GM12873 (cell line): ENCODE measurements around the gene B4GALT1.

ENCODE experiments used
- TF ChIP-seq, protein P1 (sequence below): IDR thresholded peaks from 2 replicates; pipeline ENCODE4 v1.5.1; 2012; ENCODE audit warnings: low read depth, mild to moderate bottlenecking, moderate library complexity, low read length, control low read depth; ENCODE audit not compliant: insufficient read depth; ENCODE audit errors: missing control alignments

The B4GALT1 gene

DNA sequence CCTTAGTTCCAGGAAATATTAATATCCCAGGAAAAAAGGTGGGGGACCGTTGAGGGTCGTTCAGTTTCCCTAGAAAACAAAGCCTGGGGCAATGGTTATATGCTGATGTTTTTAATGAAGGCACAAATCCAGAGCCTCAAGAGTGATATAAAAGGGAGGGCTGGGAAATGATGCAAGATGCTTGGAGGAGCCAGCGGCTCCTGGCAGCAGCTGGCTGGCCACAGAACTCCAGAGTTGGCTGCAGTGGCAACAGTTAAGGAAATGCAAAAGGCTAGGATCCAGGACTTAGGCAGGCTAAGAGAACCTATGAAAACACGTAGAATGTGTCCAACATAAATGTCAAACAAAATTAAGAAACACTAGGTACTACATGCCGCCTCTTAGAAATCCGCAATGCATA is 31.0 kb upstream of the B4GALT1 start:
- TF ChIP-seq, protein P1, sequence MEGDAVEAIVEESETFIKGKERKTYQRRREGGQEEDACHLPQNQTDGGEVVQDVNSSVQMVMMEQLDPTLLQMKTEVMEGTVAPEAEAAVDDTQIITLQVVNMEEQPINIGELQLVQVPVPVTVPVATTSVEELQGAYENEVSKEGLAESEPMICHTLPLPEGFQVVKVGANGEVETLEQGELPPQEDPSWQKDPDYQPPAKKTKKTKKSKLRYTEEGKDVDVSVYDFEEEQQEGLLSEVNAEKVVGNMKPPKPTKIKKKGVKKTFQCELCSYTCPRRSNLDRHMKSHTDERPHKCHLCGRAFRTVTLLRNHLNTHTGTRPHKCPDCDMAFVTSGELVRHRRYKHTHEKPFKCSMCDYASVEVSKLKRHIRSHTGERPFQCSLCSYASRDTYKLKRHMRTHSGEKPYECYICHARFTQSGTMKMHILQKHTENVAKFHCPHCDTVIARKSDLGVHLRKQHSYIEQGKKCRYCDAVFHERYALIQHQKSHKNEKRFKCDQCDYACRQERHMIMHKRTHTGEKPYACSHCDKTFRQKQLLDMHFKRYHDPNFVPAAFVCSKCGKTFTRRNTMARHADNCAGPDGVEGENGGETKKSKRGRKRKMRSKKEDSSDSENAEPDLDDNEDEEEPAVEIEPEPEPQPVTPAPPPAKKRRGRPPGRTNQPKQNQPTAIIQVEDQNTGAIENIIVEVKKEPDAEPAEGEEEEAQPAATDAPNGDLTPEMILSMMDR = no peak

DNA sequence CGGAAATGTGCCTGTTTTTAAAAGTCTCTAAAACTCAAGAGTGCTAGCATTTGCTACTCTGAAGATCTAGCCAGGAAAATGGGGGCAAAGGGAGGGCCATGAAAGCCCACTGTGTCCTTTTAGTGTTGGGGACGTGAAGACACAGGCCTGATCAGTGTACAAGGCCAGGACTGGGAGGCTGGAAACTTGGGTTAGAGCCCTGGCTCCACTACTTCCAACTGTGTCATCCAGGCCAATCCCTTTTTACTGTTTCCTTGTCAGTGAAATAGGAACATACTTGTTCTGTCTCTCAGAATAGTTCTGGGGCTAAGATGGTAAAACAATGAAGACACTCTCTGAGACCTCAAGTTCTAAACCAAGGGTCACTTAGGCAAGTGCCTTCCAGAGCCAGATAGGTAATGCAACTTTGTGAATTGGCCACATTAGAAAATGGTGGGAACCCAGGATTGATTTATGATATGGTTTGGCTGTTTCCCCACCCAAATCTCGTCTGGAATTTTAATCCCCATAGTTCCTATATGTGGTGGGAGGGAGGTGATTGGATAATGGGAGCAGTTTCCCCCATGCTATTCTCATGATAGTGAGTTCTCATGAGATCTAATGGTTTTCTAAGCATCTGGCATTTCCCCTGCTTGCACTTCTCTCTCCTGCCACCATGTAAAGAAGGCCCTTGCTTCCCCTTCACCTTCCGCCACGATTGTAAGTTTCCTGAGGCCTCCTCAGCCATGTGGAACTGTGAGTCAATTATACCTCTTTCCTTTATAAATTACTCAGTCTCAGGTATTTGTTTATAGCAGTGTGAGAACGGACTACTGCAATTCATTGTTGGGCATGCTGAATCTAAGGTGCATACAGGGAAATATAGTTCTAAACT is 30.4 kb upstream of the B4GALT1 start:
- TF ChIP-seq, protein P1 = peak; percentile 16

DNA sequence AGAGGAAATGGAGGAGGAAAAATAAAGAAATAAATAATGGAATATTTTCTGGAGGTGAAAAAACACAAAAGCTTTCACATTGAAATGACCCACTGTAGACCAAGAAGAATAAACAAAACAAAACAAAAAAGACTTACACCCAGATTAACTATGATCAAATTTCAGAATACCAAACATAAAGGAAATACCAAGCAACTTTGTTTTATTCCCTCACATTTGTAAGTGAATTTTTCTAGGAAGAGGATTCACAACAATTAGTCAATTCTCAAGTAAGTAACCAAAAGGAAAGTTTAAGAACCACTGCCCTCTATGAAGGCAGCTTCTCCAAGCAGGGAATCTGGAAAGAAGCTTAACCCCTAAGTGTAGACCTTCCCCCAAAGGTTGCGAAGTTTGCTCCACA is 29.6 kb upstream of the B4GALT1 start:
- TF ChIP-seq, protein P1 = no peak

DNA sequence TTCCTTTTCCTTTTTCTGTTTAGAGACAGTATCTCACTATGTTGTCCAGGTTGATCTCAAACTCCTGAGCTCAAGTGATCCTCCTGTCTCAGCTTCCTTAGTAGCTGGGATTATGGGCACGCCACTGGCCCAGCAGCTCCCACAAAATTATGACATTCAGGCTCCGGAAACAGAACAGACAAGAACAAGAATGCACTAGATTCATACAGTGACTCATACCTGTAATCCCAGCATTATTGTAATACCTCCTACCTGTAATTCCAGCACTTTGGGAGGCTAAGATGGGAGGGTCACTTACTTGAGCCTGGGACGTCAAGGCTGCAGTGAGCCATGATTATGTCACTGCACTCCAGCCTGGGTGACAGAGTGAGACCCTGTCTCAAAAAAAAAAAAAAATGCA is 26.7 kb upstream of the B4GALT1 start:
- TF ChIP-seq, protein P1 = no peak

DNA sequence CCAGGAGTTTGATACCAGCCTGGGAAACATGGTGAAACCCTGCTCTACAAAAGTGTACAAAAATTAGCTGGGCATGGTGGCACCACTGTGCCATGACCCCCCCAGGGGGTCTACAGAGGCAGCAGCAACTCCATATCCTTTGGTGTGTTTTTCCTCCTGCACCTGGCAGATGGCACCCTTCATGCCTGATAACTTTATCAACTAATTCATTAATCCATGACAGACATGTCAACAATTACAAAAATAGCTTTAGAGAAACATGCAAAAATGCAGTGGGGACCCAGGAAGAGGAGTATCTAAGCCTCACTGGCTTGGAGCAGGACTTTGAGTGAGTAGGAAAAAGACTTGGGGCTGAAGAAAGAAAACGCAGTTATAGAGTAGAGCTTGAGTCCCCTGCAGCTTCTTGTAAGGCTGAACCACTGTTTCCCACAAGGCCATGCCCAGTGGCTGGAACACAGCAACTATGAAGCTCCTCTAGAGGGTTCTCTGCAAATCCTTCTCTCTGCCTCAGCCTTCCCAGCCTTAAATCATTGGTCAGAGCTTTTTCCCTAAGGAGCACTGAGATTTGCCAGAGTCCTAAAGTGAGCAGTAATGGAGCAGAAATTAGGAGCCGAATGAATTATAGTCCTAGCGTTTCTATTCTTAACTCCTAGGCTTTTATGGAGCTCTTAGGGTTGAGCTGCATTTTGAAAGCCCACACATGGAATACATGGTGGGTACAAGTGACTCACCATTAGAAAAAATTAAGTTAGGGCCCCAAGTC is 25.5 kb upstream of the B4GALT1 start:
- TF ChIP-seq, protein P1 = no peak

DNA sequence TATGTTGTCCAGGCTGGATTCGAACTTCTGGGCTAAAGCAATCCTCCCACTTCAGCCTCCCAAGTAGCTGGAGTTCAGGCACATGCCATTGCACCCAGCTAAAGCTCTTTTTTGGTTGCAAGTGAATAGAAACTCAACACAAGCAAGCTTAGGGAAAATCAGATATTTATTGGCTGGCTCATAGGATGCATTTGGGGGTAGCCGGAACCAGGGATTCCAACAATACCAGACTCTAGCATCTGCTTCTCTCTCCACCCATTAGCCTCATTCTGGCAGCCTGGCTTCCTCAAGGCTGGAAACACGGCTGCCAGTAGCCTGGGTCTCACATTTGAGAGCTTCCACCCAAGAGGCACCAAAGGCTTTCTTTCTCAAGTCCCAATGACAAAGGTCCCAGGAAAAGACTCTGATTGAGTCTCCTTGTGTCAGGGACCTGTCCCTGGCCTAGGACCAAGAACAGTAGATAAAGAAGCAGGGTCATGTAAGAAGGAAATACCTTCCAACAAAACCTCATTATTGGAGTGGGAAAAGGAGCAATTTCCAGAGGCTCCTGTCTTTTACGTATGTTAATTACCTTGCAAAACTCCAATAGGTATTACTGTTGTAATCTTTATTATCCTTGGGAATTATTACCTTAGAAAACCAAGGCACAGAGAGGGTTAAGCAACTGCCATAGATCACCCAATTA is 23.0 kb upstream of the B4GALT1 start:
- TF ChIP-seq, protein P1 = no peak

DNA sequence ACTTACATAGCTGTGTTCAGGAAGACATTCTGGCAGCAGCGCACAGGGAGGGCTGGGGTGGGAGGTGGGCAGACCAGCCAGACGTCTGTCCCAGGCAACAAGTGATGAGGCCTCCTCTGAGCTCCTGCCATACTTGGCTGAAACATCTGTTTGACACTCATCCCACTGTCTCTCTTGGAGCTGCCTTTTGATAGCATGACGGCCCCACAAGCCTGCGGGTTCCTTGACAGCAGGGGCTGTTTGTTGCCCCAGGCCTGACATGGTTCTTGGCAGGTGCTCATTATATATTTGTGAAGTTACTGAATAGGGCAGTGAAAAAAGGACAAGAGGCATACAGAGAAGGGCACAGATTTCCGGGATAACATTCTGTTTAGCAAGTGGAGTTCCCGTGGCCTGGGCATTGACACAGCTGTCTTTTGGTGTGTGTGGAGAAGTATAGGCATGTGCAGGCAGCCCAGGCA is 22.2 kb upstream of the B4GALT1 start:
- TF ChIP-seq, protein P1 = no peak
